T-helper 2 cell treated with Interferon-gamma antibody and Interleukin-4, amounts not matched to agents 5 μg/mL and 100 μg/mL, for 36 hours (primary cell): Measurements from ENCODE around the gene SCAMP1.
"Not testable (repeated sequence)": the region's sequence is repeated elsewhere in the genome, so short reads cannot be mapped to it uniquely, and the experiment has no call there.

Source experiments
- DNase-seq: peaks from one replicate; pipeline ENCODE4 v3.0.0; 2021; ENCODE audit warnings: low spot score
- H3K27ac Mint-ChIP-seq: one replicate; pipeline ENCODE4 v1.8.0; 2021; ENCODE audit warnings: mild to moderate bottlenecking, mixed read lengths
- H3K27me3 Mint-ChIP-seq: one replicate; pipeline ENCODE4 v1.8.0; 2021; ENCODE audit warnings: low read depth, mixed read lengths
- H3K36me3 Mint-ChIP-seq: one replicate; pipeline ENCODE4 v1.8.0; 2021; ENCODE audit warnings: low read depth, mixed read lengths
- H3K4me1 Mint-ChIP-seq: one replicate; pipeline ENCODE4 v1.8.0; 2021; ENCODE audit warnings: low read depth, mixed read lengths
- H3K4me3 Mint-ChIP-seq: one replicate; pipeline ENCODE4 v1.8.0; 2022; ENCODE audit warnings: mild to moderate bottlenecking, moderate library complexity, mixed read lengths
- H3K9me3 Mint-ChIP-seq: one replicate; pipeline ENCODE4 v1.8.0; 2021; ENCODE audit warnings: mixed read lengths

Gene SCAMP1

GRCh38 chr5:78341440-78341839, 19.0 kb upstream of the SCAMP1 start:
- no peak overlapping the region for H3K27ac Mint-ChIP-seq
- peaks cover 2% of the 10 kb centered on the region for H3K27me3 Mint-ChIP-seq
- H3K36me3 Mint-ChIP-seq: no peaks in the 10 kb centered on the region
- H3K4me1 Mint-ChIP-seq: no peaks in the 10 kb centered on the region
- H3K9me3 Mint-ChIP-seq: peaks cover 7% of the 10 kb centered on the region
- no peak for DNase-seq
- no peak overlapping the region for H3K4me3 Mint-ChIP-seq

- H3K27me3 Mint-ChIP-seq: no peaks in the 10 kb centered on the region
- DNase-seq: no peak
- no peaks in the 10 kb centered on the region for H3K4me1 Mint-ChIP-seq
- H3K36me3 Mint-ChIP-seq: no peaks in the 10 kb centered on the region
- no peak overlapping the region for H3K27ac Mint-ChIP-seq
- no peak overlapping the region for H3K4me3 Mint-ChIP-seq
- H3K9me3 Mint-ChIP-seq: no peaks in the 10 kb centered on the region
These were observed 14.9 kb upstream of the SCAMP1 start for GRCh38 chr5:78345485-78345884.

GRCh38 chr5:78353520-78353919, 6.9 kb upstream of the SCAMP1 start:
- H3K4me3 Mint-ChIP-seq: no peak overlapping the region
- DNase-seq: no peak
- no peak overlapping the region for H3K27ac Mint-ChIP-seq
- H3K4me1 Mint-ChIP-seq: peaks cover 4% of the 10 kb centered on the region
- peaks cover 8% of the 10 kb centered on the region for H3K36me3 Mint-ChIP-seq
- no peaks in the 10 kb centered on the region for H3K27me3 Mint-ChIP-seq
- H3K9me3 Mint-ChIP-seq: no peaks in the 10 kb centered on the region

- Mint-ChIP-seq H3K36me3 (peaks cover 14% of the 10 kb centered on the region), H3K4me1 (peaks cover 10% of the 10 kb centered on the region), H3K9me3 (no peaks in the 10 kb centered on the region), H3K27me3 (no peaks in the 10 kb centered on the region), H3K27ac (no peak overlapping the region), H3K4me3 (no peak overlapping the region)
- no peak for DNase-seq
These were observed 6.2 kb upstream of the SCAMP1 start for GRCh38 chr5:78354066-78354670.

- no peak overlapping the region for H3K4me3 Mint-ChIP-seq
- H3K27me3 Mint-ChIP-seq: no peaks in the 10 kb centered on the region
- no peak for DNase-seq
- no peaks in the 10 kb centered on the region for H3K9me3 Mint-ChIP-seq
- H3K36me3 Mint-ChIP-seq: peaks cover 16% of the 10 kb centered on the region
- H3K27ac Mint-ChIP-seq: no peak overlapping the region
- peaks cover 11% of the 10 kb centered on the region for H3K4me1 Mint-ChIP-seq
These were observed 4.9 kb upstream of the SCAMP1 start for GRCh38 chr5:78355561-78355960.

- H3K27ac Mint-ChIP-seq: peak overlapping the region; percentile 95
- H3K4me1 Mint-ChIP-seq: peaks cover 25% of the 10 kb centered on the region
- H3K36me3 Mint-ChIP-seq: peaks cover 19% of the 10 kb centered on the region
- H3K9me3 Mint-ChIP-seq, H3K27me3 Mint-ChIP-seq, DNase-seq: not testable (repeated sequence)
- peak overlapping the region; percentile 98 for H3K4me3 Mint-ChIP-seq
These were observed 974 bp upstream of the SCAMP1 start for GRCh38 chr5:78359455-78359830.

- peak overlapping the region; percentile 95 for H3K27ac Mint-ChIP-seq
- peaks cover 19% of the 10 kb centered on the region for H3K36me3 Mint-ChIP-seq
- peaks cover 25% of the 10 kb centered on the region for H3K4me1 Mint-ChIP-seq
- H3K27me3 Mint-ChIP-seq: no peaks in the 10 kb centered on the region
- no peaks in the 10 kb centered on the region for H3K9me3 Mint-ChIP-seq
- peak overlapping the region; percentile 98 for H3K4me3 Mint-ChIP-seq
- no peak for DNase-seq
These were observed 182 bp downstream of the SCAMP1 start for GRCh38 chr5:78360674-78360923.

- Mint-ChIP-seq H3K4me1 (peaks cover 25% of the 10 kb centered on the region), H3K9me3 (no peaks in the 10 kb centered on the region), H3K27me3 (no peaks in the 10 kb centered on the region), H3K36me3 (peaks cover 18% of the 10 kb centered on the region), H3K4me3 (peak overlapping the region; percentile 98), H3K27ac (peak overlapping the region; percentile 95)
- DNase-seq: peak; percentile 43
These were observed 660 bp downstream of the SCAMP1 start for GRCh38 chr5:78360924-78361630.

- Mint-ChIP-seq H3K27ac (peak overlapping the region; percentile 95), H3K9me3 (no peaks in the 10 kb centered on the region), H3K36me3 (peaks cover 17% of the 10 kb centered on the region), H3K27me3 (no peaks in the 10 kb centered on the region), H3K4me3 (peak overlapping the region; percentile 98), H3K4me1 (peaks cover 25% of the 10 kb centered on the region)
- DNase-seq: no peak
These were observed 1.2 kb downstream of the SCAMP1 start for GRCh38 chr5:78361631-78361993.

- Mint-ChIP-seq H3K36me3 (peaks cover 20% of the 10 kb centered on the region), H3K27me3 (no peaks in the 10 kb centered on the region), H3K4me3 (peak overlapping the region; percentile 98), H3K9me3 (no peaks in the 10 kb centered on the region), H3K4me1 (peaks cover 27% of the 10 kb centered on the region), H3K27ac (no peak overlapping the region)
- no peak for DNase-seq
These were observed 1.8 kb downstream of the SCAMP1 start for GRCh38 chr5:78362220-78362619.

GRCh38 chr5:78364005-78364404, 3.6 kb downstream of the SCAMP1 start:
- Mint-ChIP-seq H3K9me3 (no peaks in the 10 kb centered on the region), H3K4me1 (peaks cover 19% of the 10 kb centered on the region), H3K4me3 (no peak overlapping the region), H3K27me3 (no peaks in the 10 kb centered on the region), H3K27ac (no peak overlapping the region), H3K36me3 (peaks cover 9% of the 10 kb centered on the region)
- no peak for DNase-seq

GRCh38 chr5:78367318-78367991, 7.0 kb downstream of the SCAMP1 start:
- peaks cover 3% of the 10 kb centered on the region for H3K36me3 Mint-ChIP-seq
- no peaks in the 10 kb centered on the region for H3K9me3 Mint-ChIP-seq
- H3K4me1 Mint-ChIP-seq: peaks cover 11% of the 10 kb centered on the region
- no peak overlapping the region for H3K4me3 Mint-ChIP-seq
- no peak overlapping the region for H3K27ac Mint-ChIP-seq
- no peak for DNase-seq
- H3K27me3 Mint-ChIP-seq: no peaks in the 10 kb centered on the region

- no peaks in the 10 kb centered on the region for H3K27me3 Mint-ChIP-seq
- H3K27ac Mint-ChIP-seq: no peak overlapping the region
- peaks cover 3% of the 10 kb centered on the region for H3K36me3 Mint-ChIP-seq
- DNase-seq: no peak
- no peaks in the 10 kb centered on the region for H3K9me3 Mint-ChIP-seq
- peaks cover 7% of the 10 kb centered on the region for H3K4me1 Mint-ChIP-seq
- H3K4me3 Mint-ChIP-seq: no peak overlapping the region
These were observed 9.3 kb downstream of the SCAMP1 start for GRCh38 chr5:78369680-78370079.

GRCh38 chr5:78373231-78373630, 12.8 kb downstream of the SCAMP1 start:
- no peak overlapping the region for H3K4me3 Mint-ChIP-seq
- H3K9me3 Mint-ChIP-seq: no peaks in the 10 kb centered on the region
- no peaks in the 10 kb centered on the region for H3K36me3 Mint-ChIP-seq
- DNase-seq: no peak
- peaks cover 5% of the 10 kb centered on the region for H3K4me1 Mint-ChIP-seq
- H3K27me3 Mint-ChIP-seq: no peaks in the 10 kb centered on the region
- no peak overlapping the region for H3K27ac Mint-ChIP-seq
